ENCODE results near the gene CTU1.

CTU1 gene

GRCh38 chr19:51148580-51148979, 40.4 kb upstream of the CTU1 start:
- no peak overlapping the region for H2AK5ac ChIP-seq (ENCODE audit: low read depth, low read length)
- H2BK15ac ChIP-seq (ENCODE audit: low read length): no peak overlapping the region
- H3K9me3 ChIP-seq (replicated peaks in 1 of 2; ENCODE audit: control insufficient read depth in 2 of 2, insufficient read depth in 1 of 2, low read depth in 1 of 2, low read length in 2 of 2): no peaks in the 10 kb centered on the region
- no peak overlapping the region for H4K91ac ChIP-seq (ENCODE audit: low read depth, low read length, poor library complexity)
- H2BK12ac ChIP-seq (ENCODE audit: low read length): no peak overlapping the region
- no peak overlapping the region for H3K4me3 ChIP-seq (ENCODE audit: low read length in 2 of 2)
- H3K27me3 ChIP-seq (ENCODE audit: control insufficient read depth in 3 of 3, insufficient read depth in 3 of 3, low read depth in 1 of 3, low read length in 3 of 3): peaks cover 0 to 8% (median 0%) of the 10 kb centered on the region in 3 experiments
- H3K9ac ChIP-seq (ENCODE audit: low read depth, low read length, poor library complexity): no peak overlapping the region
- no peaks in the 10 kb centered on the region for H3K4me1 ChIP-seq (ENCODE audit: control insufficient read depth in 2 of 2, insufficient read depth in 1 of 2, low read depth in 1 of 2, low read length in 2 of 2)
- no peak overlapping the region for H2BK120ac ChIP-seq (ENCODE audit: low read depth, low read length)
- H3K23ac ChIP-seq (ENCODE audit: low read depth, low read length, poor library complexity): no peak overlapping the region
- H3K18ac ChIP-seq (ENCODE audit: low read length): no peak overlapping the region
- H2AFZ ChIP-seq (ENCODE audit: low read length): no peak overlapping the region
- H3K36me3 ChIP-seq (replicated peaks in 1 of 2; ENCODE audit: control insufficient read depth in 2 of 2, insufficient read depth in 2 of 2, low read length in 2 of 2): no peaks in the 10 kb centered on the region
- no peak overlapping the region for H3K4ac ChIP-seq (ENCODE audit: low read length)
- H3K79me1 ChIP-seq (ENCODE audit: low read depth, low read length): no peaks in the 10 kb centered on the region
- no peak overlapping the region for H3K4me2 ChIP-seq (ENCODE audit: insufficient read depth, low read length, poor library complexity, severe bottlenecking)
- no peak overlapping the region for H4K8ac ChIP-seq (ENCODE audit: low read depth, low read length)
- H2BK5ac ChIP-seq (ENCODE audit: low read length): no peak overlapping the region
- WGBS, 2 donors (ENCODE audit: extremely low coverage in 2 of 2, insufficient read length in 2 of 2, insufficient replicate concordance in 1 of 2): no CpG with 5 or more reads among the region's 3 CpGs
- H3K14ac ChIP-seq (ENCODE audit: low read length): no peak overlapping the region
- no peak overlapping the region for H3K27ac ChIP-seq (replicated peaks; ENCODE audit: low read length)
- no peak for DNase-seq (ENCODE audit: low spot score)

GRCh38 chr19:51147663-51148062, 39.5 kb upstream of the CTU1 start:
- no peak overlapping the region for H3K23ac ChIP-seq (ENCODE audit: low read depth, low read length, poor library complexity)
- H2BK15ac ChIP-seq (ENCODE audit: low read length): no peak overlapping the region
- H2BK12ac ChIP-seq (ENCODE audit: low read length): no peak overlapping the region
- no peak overlapping the region for H3K9ac ChIP-seq (ENCODE audit: low read depth, low read length, poor library complexity)
- WGBS, 2 donors (ENCODE audit: extremely low coverage in 2 of 2, insufficient read length in 2 of 2, insufficient replicate concordance in 1 of 2): no CpG with 5 or more reads among the region's 1 CpG
- no peaks in the 10 kb centered on the region for H3K27me3 ChIP-seq (ENCODE audit: control insufficient read depth in 3 of 3, insufficient read depth in 3 of 3, low read depth in 1 of 3, low read length in 3 of 3)
- no peak overlapping the region for H4K8ac ChIP-seq (ENCODE audit: low read depth, low read length)
- no peak overlapping the region for H3K4me3 ChIP-seq (ENCODE audit: low read length in 2 of 2)
- H3K4me1 ChIP-seq (ENCODE audit: control insufficient read depth in 2 of 2, insufficient read depth in 1 of 2, low read depth in 1 of 2, low read length in 2 of 2): no peaks in the 10 kb centered on the region
- no peak overlapping the region for H2BK5ac ChIP-seq (ENCODE audit: low read length)
- H3K4me2 ChIP-seq (ENCODE audit: insufficient read depth, low read length, poor library complexity, severe bottlenecking): no peak overlapping the region
- no peak overlapping the region for H4K91ac ChIP-seq (ENCODE audit: low read depth, low read length, poor library complexity)
- H3K27ac ChIP-seq (replicated peaks; ENCODE audit: low read length): no peak overlapping the region
- H3K36me3 ChIP-seq (replicated peaks in 1 of 2; ENCODE audit: control insufficient read depth in 2 of 2, insufficient read depth in 2 of 2, low read length in 2 of 2): no peaks in the 10 kb centered on the region
- H2AFZ ChIP-seq (ENCODE audit: low read length): no peak overlapping the region
- no peak overlapping the region for H2AK5ac ChIP-seq (ENCODE audit: low read depth, low read length)
- no peak overlapping the region for H2BK120ac ChIP-seq (ENCODE audit: low read depth, low read length)
- no peaks in the 10 kb centered on the region for H3K79me1 ChIP-seq (ENCODE audit: low read depth, low read length)
- no peak for DNase-seq (ENCODE audit: low spot score)
- no peak overlapping the region for H3K14ac ChIP-seq (ENCODE audit: low read length)
- no peak overlapping the region for H3K18ac ChIP-seq (ENCODE audit: low read length)
- no peaks in the 10 kb centered on the region for H3K9me3 ChIP-seq (replicated peaks in 1 of 2; ENCODE audit: control insufficient read depth in 2 of 2, insufficient read depth in 1 of 2, low read depth in 1 of 2, low read length in 2 of 2)
- no peak overlapping the region for H3K4ac ChIP-seq (ENCODE audit: low read length)

DNA sequence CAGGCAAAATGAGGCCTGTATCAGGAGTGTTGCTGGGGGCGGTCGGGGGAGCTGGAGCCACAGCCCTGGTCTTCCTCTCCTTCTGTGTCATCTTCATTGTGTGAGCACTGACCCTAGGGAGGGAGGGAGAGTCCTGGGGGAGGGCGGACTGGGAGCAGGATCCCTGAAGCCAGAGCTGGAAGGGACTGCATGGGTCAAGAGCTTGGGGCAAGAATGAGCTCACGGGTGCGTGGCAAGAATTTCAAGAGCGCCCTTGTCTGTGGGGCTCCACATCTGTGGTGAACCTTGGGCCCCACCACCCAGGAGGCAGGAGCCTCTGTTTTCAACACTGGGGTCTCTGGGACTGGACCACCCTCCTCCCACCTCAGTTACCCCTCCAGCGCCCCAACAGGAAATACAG, 38.5 kb upstream of the CTU1 start:
- H2BK5ac ChIP-seq (ENCODE audit: low read length): no peak overlapping the region
- H2BK12ac ChIP-seq (ENCODE audit: low read length): no peak overlapping the region
- H2AK5ac ChIP-seq (ENCODE audit: low read depth, low read length): no peak overlapping the region
- H2AFZ ChIP-seq (ENCODE audit: low read length): no peak overlapping the region
- H3K23ac ChIP-seq (ENCODE audit: low read depth, low read length, poor library complexity): no peak overlapping the region
- no peak overlapping the region for H3K4me3 ChIP-seq (ENCODE audit: low read length in 2 of 2)
- H3K27me3 ChIP-seq (ENCODE audit: control insufficient read depth in 3 of 3, insufficient read depth in 3 of 3, low read depth in 1 of 3, low read length in 3 of 3): peaks cover 0 to 4% (median 0%) of the 10 kb centered on the region in 3 experiments
- H3K4ac ChIP-seq (ENCODE audit: low read length): no peak overlapping the region
- H3K9me3 ChIP-seq (replicated peaks in 1 of 2; ENCODE audit: control insufficient read depth in 2 of 2, insufficient read depth in 1 of 2, low read depth in 1 of 2, low read length in 2 of 2): no peaks in the 10 kb centered on the region
- no peak for DNase-seq (ENCODE audit: low spot score)
- no peaks in the 10 kb centered on the region for H3K79me1 ChIP-seq (ENCODE audit: low read depth, low read length)
- no peak overlapping the region for H2BK120ac ChIP-seq (ENCODE audit: low read depth, low read length)
- H3K36me3 ChIP-seq (replicated peaks in 1 of 2; ENCODE audit: control insufficient read depth in 2 of 2, insufficient read depth in 2 of 2, low read length in 2 of 2): no peaks in the 10 kb centered on the region
- H2BK15ac ChIP-seq (ENCODE audit: low read length): no peak overlapping the region
- no peak overlapping the region for H3K9ac ChIP-seq (ENCODE audit: low read depth, low read length, poor library complexity)
- H3K4me1 ChIP-seq (ENCODE audit: control insufficient read depth in 2 of 2, insufficient read depth in 1 of 2, low read depth in 1 of 2, low read length in 2 of 2): no peaks in the 10 kb centered on the region
- no peak overlapping the region for H3K27ac ChIP-seq (replicated peaks; ENCODE audit: low read length)
- WGBS, 2 donors (ENCODE audit: extremely low coverage in 2 of 2, insufficient read length in 2 of 2, insufficient replicate concordance in 1 of 2): no CpG with 5 or more reads among the region's 7 CpGs
- H3K4me2 ChIP-seq (ENCODE audit: insufficient read depth, low read length, poor library complexity, severe bottlenecking): no peak overlapping the region
- H4K91ac ChIP-seq (ENCODE audit: low read depth, low read length, poor library complexity): no peak overlapping the region
- H4K8ac ChIP-seq (ENCODE audit: low read depth, low read length): no peak overlapping the region
- H3K18ac ChIP-seq (ENCODE audit: low read length): peak overlapping the region; percentile 77
- H3K14ac ChIP-seq (ENCODE audit: low read length): peak overlapping the region; percentile 67

- no peak overlapping the region for H2AFZ ChIP-seq (ENCODE audit: low read length)
- no peak overlapping the region for H3K4me2 ChIP-seq (ENCODE audit: insufficient read depth, low read length, poor library complexity, severe bottlenecking)
- H3K18ac ChIP-seq (ENCODE audit: low read length): no peak overlapping the region
- no peak for DNase-seq (ENCODE audit: low spot score)
- H3K9ac ChIP-seq (ENCODE audit: low read depth, low read length, poor library complexity): no peak overlapping the region
- no peak overlapping the region for H3K23ac ChIP-seq (ENCODE audit: low read depth, low read length, poor library complexity)
- no peak overlapping the region for H4K91ac ChIP-seq (ENCODE audit: low read depth, low read length, poor library complexity)
- H3K4me1 ChIP-seq (ENCODE audit: control insufficient read depth in 2 of 2, insufficient read depth in 1 of 2, low read depth in 1 of 2, low read length in 2 of 2): no peaks in the 10 kb centered on the region
- H3K27ac ChIP-seq (replicated peaks; ENCODE audit: low read length): no peak overlapping the region
- no peaks in the 10 kb centered on the region for H3K79me1 ChIP-seq (ENCODE audit: low read depth, low read length)
- no CpG with 5 or more reads among the region's 4 CpGs for WGBS, 2 donors (ENCODE audit: extremely low coverage in 2 of 2, insufficient read length in 2 of 2, insufficient replicate concordance in 1 of 2)
- H2BK15ac ChIP-seq (ENCODE audit: low read length): no peak overlapping the region
- H2AK5ac ChIP-seq (ENCODE audit: low read depth, low read length): peak overlapping the region; percentile 17
- H4K8ac ChIP-seq (ENCODE audit: low read depth, low read length): no peak overlapping the region
- H3K36me3 ChIP-seq (replicated peaks in 1 of 2; ENCODE audit: control insufficient read depth in 2 of 2, insufficient read depth in 2 of 2, low read length in 2 of 2): no peaks in the 10 kb centered on the region
- no peak overlapping the region for H3K4ac ChIP-seq (ENCODE audit: low read length)
- H3K14ac ChIP-seq (ENCODE audit: low read length): no peak overlapping the region
- H2BK12ac ChIP-seq (ENCODE audit: low read length): no peak overlapping the region
- H2BK120ac ChIP-seq (ENCODE audit: low read depth, low read length): no peak overlapping the region
- H2BK5ac ChIP-seq (ENCODE audit: low read length): no peak overlapping the region
- peaks cover 0 to 10% (median 0%) of the 10 kb centered on the region in 3 experiments for H3K27me3 ChIP-seq (ENCODE audit: control insufficient read depth in 3 of 3, insufficient read depth in 3 of 3, low read depth in 1 of 3, low read length in 3 of 3)
- no peak overlapping the region for H3K4me3 ChIP-seq (ENCODE audit: low read length in 2 of 2)
- H3K9me3 ChIP-seq (replicated peaks in 1 of 2; ENCODE audit: control insufficient read depth in 2 of 2, insufficient read depth in 1 of 2, low read depth in 1 of 2, low read length in 2 of 2): no peaks in the 10 kb centered on the region
These were observed 37.8 kb upstream of the CTU1 start for GRCh38 chr19:51145916-51146493.
